Measurements from ENCODE around the gene OPRM1.

Gene OPRM1

DNA sequence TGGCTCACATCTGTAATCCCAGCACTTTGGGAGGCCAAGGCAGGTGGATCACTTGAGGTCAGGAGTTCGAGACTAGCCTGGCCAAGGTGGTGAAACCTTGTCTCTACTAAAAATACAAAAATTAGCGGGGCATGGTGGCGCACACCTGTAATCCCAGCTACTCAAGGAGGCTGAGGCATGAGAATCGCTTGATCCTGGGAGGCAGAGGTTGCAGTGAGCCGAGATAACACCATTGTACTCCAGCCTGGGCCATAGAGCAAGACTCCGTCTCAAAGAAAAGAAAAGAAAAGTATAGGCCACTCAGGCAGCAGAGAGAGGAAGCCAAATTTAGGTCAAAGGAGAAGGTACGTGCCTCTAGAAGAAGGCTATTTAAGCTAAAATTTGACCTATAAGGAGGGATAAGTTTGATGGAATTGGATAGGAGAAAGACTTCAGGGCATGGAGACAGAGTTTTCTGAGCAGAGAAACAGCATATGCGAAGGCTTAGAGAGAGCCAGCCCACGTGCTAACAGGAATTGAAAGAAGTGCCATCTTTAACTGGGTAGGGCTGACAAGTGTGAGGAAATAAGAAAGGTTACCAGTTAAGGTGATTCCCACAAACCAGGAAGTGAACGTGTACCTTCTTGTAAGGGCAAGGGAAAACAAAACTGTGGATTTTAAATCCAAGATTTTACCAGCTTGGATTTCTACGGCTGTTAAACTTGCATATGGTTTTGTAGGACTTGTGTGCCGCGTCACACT lies 203.7 kb downstream of the OPRM1 start:
- DNase-seq: no peak

DNA sequence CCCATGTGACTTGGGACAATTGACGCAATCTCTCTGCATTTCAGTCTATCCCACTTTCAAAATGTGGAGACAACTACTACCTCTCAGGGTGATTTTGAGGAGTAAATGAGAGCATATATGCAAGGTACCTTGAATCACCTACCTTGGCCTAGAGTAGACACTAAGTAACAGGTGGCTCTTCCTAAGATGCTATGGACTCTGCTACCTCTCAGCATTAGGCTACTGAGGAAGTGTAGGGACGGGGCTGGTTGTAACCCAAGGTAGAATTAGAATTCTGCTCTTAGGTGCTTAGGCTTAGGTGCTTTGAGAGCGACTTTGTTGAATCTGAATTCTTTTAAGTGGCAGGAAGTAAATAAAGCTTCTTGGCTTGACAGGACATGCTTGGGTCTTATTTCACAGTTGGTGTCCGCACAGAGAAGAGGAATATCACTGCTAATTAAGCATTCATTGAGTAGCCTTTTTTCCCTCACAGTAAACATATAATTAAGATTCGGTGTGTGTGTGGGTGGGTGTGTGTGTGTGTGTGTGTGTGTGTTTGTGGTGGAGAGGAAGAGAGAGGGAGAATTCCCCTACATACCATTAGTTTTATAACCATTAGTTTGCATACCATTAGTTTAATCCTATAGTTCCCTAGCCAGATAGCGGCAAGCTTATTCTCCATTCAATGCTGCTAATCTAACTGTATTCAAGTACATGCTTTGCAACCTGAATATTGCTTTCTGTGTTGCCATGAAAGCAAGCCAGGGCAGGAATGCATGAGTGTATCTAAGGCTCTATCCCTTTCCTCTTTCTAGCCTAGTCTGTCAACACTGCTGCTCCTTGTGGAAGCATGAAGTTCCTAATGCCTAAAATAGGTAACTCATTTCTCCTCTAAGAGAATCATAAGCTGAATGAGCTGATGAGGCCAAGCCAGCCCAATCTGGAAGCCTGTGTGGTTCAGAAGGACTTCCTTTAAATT lies 205.0 kb downstream of the OPRM1 start:
- DNase-seq: no peak

DNA sequence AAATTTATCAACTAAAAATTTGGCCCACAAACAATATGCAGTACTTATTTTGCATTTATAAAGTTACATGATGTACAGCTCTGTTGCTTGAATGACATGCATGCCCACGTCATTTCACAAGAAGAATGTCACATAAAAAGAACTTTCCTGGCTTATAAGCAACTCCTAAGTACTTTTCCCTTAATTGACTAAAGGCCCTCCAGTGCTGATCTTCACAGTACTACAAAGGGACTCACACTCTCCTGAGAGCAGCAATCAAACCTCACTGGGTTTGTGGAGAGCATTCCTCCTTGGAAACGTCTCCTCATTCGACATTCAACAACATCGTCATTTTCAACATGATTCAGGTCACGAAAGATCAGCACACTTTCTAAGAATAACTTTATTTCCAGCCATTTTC lies 206.5 kb downstream of the OPRM1 start:
- no peak for DNase-seq

DNA sequence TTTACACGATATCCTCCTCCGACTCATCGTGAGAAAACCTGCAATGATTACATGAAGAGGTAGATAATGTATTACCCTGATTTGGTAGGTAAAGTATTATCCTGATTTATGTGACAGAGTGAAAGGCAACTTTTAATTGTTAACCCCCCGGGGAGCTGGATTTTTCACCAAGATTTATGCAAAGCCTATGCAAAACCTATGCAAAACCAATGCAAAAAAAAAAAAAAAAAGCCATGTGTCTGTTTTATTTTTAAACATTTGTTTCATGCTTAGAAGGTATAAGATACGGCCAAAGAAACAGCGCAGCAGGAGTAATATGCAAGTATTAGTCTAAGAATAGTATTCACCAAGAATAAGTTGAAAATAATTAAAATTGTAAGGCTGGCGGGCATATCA lies 207.7 kb downstream of the OPRM1 start:
- DNase-seq: no peak

DNA sequence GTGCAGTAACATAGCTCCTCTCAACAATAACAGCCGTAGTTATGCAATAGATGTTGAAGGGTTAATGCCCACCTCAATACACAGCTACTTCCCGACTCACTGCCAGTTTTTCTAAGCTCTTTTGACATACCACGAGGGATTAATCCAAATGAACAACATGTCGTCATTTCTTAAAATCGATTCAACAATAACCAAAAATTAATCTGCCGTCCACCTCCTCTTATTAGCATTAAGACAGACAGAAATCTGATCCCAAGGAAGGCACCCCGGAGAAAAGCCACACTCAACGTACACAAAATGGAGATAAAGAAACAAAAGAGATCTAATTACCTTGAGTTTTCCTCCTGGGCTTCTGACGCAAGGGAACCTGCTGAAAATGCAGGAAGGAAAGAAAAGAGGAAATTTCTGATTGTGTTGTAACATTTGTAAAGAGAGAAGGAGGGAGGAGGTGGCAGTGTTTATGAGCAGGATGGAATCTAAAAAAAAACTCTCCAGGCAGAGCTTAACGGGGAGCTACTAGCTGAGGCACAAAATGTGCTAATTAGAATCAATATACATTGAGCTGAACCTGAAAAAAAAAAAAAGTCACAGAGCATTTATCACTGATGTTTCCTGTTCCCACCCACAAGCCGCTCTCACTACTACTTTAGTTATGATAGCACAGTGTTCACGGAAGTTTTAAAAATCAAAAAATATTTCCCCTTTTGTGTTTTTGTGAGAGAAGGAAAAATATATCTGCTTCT lies 208.2 kb downstream of the OPRM1 start:
- peak in 2 of 5 experiments; percentile 42 to 79 for DNase-seq

DNA sequence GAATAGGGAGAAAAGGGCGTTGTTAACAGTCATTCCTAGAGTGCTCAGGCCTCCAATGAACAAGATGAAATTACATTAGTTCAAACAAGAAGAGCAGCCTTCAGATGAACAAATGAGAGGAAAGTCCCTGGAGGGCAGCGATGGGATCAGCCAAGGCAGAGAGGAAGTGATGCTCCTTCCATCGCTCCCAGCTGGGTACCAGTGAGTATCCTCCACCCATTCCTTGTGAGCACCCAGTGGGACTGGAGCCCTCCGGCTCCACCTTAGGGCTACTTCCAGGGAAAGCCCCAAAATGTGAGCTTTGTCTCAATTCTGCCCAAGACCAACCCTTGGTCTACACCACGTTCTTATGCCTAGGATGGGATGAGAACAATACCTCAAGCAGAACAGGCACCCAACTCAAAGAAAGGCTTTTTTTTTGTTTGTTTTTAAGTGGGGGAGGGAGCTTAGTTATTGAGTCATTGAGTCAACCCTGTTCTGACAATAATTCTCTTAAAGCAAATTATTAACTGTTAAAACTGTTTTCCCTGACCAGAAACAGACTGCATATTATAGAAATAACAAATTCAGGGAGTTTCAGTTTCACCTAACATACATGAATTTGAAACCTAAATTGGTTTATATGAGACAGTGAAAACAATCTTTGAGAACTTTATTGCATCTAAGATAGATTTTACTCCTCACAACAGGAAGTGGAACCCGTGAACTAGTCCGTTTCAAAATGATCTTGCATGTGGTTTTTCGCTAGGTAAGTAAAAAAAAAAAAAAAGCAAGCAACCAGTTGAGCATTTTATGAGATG lies 210.7 kb downstream of the OPRM1 start:
- DNase-seq: peak in 3 of 5 experiments; percentile 15 to 92 (median 60)

DNA sequence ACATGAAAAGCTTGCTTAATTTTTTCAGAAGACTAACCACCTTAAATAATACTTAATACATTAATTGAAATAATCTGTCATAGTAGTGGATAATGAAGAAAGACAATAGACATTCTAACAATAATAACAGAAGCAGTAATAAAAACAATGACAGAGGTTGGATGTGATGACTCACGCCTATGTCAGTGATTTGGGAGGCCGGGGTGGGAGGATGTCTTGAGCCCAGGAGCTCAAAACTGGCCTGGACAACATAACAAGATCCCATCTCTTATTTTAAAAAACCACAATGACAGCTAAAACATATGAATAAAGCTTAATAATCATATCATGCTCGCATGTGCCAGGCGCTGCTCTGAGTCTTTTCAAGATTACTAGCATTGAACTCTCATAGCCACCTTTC lies 212.1 kb downstream of the OPRM1 start:
- no peak for DNase-seq

DNA sequence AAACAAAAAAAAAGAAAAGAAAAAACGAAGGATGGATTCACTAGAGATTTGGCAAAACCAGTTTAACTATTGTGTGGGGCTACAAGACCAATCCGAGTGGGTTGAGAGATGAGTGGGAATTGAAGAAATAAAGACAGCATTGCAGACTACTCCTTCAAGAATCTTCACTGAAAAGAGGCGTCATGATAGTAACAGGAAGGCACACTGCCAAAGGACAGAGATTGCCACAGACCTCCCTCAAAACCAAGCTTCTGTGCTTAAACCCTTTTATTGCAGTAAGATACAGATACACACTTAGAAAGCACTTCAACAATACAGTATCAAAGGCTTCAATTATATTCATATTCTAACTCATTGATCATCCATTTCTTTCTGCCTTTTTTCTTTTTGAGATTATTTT lies 213.6 kb downstream of the OPRM1 start:
- DNase-seq: no peak

DNA sequence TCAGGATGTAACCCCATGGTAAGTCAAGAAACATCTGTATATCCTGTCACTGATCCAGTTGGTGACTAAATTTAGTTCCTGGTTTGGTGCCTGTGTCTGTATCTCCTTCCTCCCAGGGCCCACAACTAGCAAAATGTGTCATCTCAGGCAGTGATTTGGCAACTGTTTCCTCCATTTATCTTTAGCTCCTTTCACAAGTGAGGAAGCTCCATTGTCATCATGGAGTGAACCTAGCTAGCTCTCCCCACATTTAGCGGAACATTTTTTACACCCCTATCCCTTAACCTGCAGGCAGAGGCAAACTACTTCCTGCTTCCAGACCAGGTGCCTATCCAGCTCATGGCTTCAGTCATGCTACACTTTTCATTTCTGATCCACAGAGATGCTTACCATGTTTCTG lies 218.0 kb downstream of the OPRM1 start:
- peak in 1 of 5 experiments; percentile 24 for DNase-seq

DNA sequence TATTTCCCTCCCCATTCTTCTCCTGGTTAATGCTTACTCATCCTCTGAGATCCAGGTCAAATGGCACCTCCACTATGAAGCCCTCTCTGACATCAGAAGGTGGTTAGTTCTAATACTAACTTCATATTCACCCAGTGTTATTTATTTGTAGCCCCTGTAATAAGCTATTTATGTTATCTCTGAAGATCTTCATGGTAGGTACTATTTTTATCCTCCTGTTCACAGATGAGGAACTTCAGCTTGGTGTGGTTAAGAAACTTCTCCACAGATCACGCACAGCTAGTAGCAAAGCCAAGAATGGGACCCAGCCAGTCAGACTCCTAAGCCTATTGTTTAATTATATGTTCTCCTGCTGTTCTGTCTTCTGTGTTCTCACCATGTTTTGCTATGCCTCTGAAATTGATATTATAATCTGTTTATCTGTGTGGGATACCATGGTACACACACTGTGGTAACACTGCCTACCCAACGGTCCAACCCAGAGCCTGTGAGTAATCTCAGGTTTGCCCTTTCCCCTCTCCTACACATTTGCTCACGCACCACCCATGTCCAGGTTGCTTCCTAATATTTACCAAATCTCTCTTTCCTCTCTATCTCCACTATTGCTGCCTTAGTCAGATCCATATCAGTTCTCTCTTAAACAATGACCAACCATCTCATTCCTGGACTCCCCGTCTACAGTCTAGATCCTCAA lies 219.2 kb downstream of the OPRM1 start:
- peak in 1 of 5 experiments; percentile 18 for DNase-seq

DNA sequence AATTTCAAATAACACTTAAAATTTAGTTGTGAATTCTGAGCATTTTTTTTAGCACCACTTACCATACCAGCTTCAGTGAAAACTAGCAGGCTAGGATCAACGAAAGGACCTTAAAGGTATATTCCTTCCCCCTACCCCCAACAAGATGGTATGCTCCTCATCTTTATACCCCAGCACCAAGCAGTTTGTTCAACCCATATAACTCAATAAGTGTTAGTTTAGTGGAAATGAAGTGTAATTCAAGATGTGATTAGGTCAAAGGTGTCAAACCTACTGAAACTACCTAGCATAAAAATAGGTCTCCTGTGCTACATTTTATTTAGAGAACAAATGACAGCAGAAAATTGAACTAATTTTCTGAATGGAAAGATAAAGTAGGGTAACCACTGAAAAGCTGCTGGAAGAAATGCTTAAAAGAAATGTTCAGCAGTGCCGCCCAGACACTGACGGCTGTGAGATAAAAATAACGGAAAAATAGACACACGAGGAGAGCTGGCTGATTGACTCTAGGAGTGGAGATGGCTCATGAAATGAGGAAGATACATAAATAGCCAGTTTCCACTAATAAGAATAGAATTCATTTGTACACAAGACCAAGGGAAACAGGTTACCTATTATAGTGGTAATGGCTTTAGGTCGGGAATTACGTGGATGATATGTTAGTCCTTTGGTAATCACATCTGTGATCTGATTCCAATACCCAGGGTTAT lies 222.8 kb downstream of the OPRM1 start:
- no peak for DNase-seq

DNA sequence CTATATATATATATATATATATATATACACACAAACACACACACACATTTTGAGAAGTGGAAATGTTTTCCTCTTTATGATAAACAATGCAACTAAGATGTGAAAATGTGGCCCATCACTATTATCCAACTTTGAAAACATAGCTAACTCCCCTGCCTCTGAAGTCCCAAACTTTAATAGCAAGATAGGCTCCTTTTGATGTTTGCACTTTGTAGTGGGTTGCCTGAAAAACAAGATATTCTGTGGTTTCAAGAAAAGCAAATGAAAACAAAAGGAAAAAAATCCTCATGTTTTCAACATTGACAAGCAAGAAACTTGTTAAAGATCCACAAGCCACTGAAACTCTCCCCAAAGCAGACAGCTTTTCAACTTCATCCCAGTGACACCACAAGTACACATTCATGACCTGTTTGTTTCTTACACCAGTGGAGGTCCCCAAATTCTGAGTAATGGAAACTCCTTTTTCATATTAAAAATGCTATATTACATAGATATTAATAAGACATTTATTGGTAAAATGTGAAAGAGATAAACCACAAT lies 227.6 kb downstream of the OPRM1 start:
- no peak for DNase-seq

DNA sequence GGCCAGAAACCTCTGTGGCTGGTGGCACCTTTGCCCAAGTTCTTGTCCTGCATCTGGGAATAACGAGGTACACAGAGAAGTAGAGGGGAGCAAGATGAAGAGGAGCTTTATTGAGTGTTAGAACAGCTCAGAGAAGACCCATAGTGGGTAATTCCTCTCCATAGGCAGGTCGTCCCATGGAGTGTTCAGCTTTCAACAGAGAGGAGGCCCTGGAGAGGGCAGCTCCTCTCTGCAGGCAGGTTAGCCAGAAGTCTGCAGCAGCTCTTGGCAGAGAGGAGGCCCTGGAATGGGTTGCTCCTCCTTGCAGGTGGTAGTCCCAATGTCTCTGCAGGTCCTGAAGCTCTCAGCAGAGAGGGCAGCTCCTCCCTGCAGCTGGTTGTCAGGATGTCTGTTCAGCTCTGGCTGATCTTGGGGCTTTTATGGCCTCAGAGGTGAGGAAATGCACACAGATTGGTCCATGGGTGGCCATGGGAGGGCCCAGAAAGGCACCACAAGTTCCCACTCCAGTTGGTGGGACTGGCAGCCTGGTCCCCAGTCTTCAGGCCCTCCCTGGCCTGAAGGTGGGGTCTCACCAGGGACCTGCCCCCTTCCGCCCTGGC lies 228.6 kb downstream of the OPRM1 start:
- no peak for DNase-seq

DNA sequence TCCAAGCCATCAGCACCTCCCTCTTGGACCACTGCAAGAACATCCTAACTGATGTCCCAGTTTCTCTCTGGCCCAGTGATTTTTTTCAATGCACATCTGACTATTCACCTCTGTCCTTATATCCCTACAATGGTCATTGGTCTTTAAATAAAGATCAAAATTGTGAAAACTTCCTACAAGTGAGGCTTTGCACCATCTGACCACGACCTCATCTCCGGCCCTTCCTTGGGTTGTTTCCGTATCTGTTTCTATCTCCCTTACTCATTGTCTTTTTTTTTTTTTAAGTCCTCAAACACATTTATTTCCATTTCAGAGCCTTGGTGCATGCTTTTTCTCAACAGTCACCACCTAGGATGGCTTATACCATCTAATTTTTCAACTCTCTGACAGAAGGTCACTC lies 229.4 kb downstream of the OPRM1 start:
- no peak for DNase-seq

DNA sequence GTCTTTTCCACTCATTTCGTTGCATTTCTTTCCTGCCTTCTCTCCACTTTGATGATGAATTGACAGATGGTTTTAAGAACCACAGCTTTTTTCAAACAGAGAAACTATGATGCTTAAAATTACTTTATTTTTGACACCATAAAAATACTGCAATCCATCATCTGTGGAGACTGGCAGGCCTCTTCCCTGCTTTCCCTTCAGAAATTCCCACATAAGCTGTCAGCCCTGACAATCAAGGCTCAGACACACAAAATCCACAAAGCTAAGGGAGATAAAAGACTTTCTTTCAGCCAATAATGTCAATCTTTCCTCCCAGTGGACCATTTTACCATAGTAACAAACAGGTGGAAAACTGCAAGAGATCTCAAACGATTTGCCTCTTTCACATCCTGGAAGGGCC lies 235.1 kb downstream of the OPRM1 start:
- DNase-seq: no peak

DNA sequence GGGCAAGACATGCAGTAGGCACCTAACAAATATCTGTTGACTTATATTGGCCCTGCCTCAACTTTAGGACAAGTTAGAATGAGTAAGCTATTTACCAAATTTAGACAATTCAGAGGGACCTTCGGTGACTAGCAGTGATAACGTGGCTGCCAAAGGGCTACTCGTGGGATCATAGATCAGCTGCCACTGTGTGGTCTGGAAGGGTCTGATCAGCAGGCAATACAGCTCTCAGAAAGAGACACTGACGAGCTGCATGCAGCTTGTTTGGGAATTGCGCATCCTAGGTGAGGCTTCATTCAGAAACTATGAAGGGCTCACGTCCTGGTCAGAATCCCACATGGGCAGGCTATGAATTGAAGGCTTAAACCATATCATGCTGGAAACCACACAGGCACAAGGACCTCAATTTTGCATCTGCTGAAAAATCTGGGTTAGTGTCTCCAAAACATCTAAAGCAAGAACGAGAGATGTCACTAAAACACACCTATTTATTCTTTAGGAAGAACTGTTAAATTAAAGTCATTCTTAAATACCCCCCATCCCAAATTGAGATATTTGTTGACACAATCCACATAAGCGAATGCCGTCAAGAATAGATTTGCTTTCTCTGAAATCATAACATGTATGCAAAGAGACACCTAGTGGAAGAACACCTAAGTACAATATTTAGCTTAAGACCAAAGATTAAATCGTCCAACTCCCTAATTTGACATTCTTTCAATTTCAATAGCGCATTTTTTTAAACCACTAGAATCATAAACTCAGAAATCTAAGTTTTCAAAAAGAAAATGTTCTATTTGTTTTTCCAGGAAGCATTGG lies 238.0 kb downstream of the OPRM1 start:
- peak in 2 of 5 experiments; percentile 36 to 70 for DNase-seq

DNA sequence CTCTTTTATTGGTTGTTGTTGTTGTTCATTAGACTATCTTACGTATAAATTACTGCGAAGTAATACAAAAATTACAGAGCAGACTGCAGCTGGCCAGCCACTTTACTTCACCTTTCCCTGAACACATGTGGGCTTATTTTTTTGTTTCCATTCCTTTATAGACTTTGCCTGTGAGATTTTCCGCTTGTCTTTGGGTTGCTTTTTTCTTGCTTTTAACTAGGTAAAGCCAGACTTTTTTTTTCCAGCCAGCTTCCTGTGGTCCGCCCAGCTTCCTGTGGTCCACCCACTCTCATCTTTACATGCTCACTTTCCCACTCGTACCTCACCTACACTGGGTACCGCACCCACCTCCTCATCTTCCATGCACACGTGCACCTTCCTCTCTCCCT lies 238.6 kb downstream of the OPRM1 start:
- DNase-seq: peak in 1 of 5 experiments; percentile 9

DNA sequence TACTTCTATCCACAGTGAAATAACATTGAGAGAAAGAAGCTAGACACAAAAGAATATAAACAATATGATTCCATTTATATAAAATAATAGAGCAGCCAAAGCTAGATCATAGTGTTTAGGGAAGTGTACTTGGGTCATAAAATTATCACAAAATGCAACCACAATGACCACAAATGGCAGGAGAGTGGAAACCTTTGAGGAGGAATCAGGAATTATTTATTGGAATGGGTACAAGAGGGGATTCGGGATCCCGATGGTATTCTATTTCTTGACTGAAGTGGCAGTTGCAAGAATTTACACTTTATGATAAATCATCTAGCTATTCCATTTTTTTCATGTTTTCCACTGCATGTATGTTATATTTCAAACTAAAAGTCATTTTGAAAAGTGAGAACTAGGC lies 241.5 kb downstream of the OPRM1 start:
- no peak for DNase-seq

DNA sequence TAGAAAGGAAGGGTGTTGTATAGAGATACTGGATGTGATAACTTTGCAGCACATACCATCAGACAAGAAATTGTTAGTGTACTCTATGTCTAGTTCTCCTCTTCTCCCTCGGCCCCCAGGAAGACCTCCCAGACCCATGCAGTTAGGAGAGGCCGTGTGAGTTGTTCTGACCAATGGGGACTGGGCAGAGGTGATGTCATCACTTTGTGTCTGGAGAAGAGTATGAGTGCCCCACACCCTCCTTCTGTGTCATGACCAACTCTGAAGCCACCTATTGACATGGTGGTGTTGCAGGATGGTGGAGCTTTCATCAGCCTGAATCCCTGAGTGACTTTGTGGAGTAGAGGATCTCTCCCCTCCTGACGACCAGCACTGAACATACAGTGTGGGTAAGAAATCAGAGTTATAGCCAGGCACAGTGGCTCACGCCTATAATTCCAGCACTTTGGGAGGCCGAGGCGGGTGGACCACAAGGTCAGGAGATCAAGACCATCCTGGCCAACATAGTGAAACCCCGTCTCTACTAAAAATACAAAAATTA lies 245.3 kb downstream of the OPRM1 start:
- DNase-seq: no peak

Measured in T-helper 2 cell (primary cell).